Measurements from ENCODE around the gene CLEC2B.

GRCh38 chr12:9902539-9903228 is 33.5 kb upstream of the CLEC2B start:
- no peak for TF ChIP-seq EZH2 (IDR thresholded peaks at IDR 0.05; ENCODE audit: borderline replicate concordance, low read length)
- TF ChIP-seq CTCF (IDR thresholded peaks at IDR 0.05; ENCODE audit: low read length), result no peak

Data from OCI-LY1 (cell line).